Brain microvascular endothelial cell (primary cell): ENCODE measurements around the gene TNNI2.

ENCODE experiments used
- DNase-seq: peaks from one replicate; pipeline ENCODE4 v3.0.0-alpha.2; 2020
- H3K27ac ChIP-seq: fragments of 250-450 bp; sonication (Bioruptor Pico); 2 replicates; pipeline ENCODE4 v1.5.1; 2020; ENCODE audit warnings: mild to moderate bottlenecking, moderate library complexity
- H3K27me3 ChIP-seq: fragments of 250-450 bp; sonication (Bioruptor Pico); replicated peaks from 2 replicates; pipeline ENCODE4 v1.5.1; 2020; ENCODE audit warnings: mild to moderate bottlenecking
- H3K36me3 ChIP-seq: fragments of 250-450 bp; sonication (Bioruptor Pico); replicated peaks from 2 replicates; pipeline ENCODE4 v1.5.1; 2020; ENCODE audit warnings: mild to moderate bottlenecking
- H3K4me3 ChIP-seq: 2 replicates; pipeline ENCODE4 v1.5.1; 2011; ENCODE audit warnings: low read depth, mild to moderate bottlenecking, control low read depth, low read length, moderate library complexity
- in situ Hi-C: cut with HindIII; loops from 2 replicates; pipeline ENCODE4 v1.10.0; 2017; ENCODE audit warnings: low sequenced_read_pairs, low pct_ligation_motif_present
- TF ChIP-seq, protein P1 (sequence below): IDR thresholded peaks from 2 replicates; pipeline ENCODE4 v1.5.1; 2011; ENCODE audit warnings: low read depth, mild to moderate bottlenecking, moderate library complexity, low read length, control low read depth, inconsistent platforms; ENCODE audit errors: missing control alignments

Gene TNNI2

DNA sequence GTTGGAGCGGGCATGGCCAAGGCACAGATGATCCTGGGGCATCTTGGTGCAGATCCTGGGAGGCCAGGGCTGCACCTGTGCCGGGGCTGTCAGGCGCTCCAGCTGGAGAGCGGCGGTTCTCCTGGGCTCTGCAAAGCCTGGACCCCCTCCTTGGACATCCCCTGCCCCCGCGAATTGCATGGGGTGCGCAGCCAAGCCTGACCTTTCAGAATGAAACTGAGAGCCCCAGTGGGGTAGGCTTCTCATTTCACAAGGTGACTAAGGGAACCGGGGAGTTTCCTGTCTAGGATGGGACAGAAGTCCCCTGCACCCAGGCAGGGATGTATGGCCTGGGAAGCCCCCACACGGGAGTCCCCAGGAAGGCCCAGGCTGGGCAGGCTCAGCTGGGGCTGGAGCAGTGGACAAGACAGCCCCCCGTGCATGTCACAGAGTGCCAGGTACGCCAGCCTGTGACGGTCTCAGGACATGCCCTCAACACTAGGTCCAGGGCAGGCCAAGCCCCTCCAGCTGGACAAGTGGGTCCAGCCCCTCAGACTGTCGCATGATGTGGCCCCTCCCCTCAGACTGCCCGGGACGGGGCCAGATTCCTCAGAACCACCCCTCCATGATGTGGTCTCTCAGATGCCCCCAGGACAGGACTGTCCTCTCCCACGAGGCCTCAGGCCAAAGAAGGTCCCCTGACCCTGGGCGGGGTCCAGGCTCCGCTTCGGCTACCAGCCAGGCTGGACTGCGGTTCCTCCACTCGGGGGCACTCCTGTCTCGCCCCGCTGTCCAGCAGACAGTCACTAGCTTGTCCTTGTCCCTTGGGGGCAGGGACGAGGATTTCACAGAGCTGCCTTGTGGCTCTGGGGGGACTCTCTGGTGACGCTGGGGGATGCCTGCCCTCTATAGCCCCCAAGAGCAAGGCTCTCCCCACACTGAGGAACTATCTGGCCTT, 16.4 kb downstream of the TNNI2 start:
- no peak for DNase-seq
- Histone ChIP-seq H3K4me3 (no peak overlapping the region), H3K36me3 (no peaks in the 10 kb centered on the region), H3K27ac (no peak overlapping the region), H3K27me3 (no peaks in the 10 kb centered on the region)
- TF ChIP-seq, protein P1, sequence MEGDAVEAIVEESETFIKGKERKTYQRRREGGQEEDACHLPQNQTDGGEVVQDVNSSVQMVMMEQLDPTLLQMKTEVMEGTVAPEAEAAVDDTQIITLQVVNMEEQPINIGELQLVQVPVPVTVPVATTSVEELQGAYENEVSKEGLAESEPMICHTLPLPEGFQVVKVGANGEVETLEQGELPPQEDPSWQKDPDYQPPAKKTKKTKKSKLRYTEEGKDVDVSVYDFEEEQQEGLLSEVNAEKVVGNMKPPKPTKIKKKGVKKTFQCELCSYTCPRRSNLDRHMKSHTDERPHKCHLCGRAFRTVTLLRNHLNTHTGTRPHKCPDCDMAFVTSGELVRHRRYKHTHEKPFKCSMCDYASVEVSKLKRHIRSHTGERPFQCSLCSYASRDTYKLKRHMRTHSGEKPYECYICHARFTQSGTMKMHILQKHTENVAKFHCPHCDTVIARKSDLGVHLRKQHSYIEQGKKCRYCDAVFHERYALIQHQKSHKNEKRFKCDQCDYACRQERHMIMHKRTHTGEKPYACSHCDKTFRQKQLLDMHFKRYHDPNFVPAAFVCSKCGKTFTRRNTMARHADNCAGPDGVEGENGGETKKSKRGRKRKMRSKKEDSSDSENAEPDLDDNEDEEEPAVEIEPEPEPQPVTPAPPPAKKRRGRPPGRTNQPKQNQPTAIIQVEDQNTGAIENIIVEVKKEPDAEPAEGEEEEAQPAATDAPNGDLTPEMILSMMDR, result no peak
- in situ Hi-C loops, result no loop called here

DNA sequence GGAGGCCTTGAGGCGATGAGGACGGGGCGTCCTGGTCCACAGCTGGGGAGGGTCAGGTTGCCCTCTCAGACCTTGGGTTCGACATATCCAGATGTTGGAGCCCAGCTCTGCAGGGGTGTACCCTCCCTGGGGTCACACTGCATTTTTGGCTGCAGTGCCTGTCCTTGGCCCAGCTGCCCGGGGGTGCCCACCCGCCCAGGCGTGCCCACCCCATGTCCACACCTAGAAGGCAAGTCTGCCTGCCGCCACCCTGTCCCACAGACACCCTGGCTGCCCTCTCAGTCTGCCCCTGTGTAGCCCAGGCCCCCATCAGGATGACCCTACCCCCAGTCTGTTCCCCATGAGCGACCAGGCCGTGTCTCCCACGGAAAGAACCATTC, 17.1 kb downstream of the TNNI2 start:
- TF ChIP-seq, protein P1, result no peak
- H3K27ac ChIP-seq, result no peak overlapping the region
- H3K27me3 ChIP-seq, result no peaks in the 10 kb centered on the region
- in situ Hi-C loops, result no loop called here
- no peak for DNase-seq
- H3K36me3 ChIP-seq, result no peaks in the 10 kb centered on the region
- no peak overlapping the region for H3K4me3 ChIP-seq

DNA sequence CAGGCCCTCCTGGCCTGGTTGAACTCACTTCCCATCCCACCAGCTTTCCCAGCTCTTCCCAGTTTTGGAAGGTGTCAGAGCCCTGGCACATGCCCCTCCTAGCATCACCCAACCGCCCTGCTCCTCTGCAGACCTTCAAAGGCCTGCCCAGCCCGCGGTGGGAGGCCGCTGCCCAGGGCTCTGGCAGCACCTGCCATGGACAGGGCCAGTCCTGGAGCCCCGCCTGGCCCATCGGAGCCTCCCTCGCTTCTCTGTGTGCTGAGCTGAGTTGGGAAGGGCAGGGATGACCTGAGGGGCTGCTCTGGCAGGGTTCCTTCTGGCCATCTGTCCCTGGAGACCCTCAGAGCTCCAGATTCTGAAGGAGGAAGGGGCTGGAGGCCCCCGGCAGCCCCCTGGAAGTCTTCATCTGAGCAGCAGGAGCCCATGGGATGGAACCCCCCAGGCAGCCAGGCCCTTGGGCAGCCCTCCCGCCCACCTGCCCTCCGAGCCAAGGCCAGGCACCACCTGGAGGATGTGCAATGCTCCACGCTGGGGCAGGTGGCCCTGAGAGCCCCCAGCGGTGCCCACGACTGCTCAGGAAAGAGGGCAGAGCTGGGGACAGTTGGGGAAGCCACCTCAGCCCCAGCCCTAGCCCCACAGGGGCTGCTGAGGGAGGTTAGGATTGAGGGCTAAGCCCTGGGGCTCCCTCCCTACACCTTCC, 17.7 kb downstream of the TNNI2 start:
- no peak overlapping the region for H3K4me3 ChIP-seq
- H3K27ac ChIP-seq, result no peak overlapping the region
- TF ChIP-seq, protein P1, result no peak
- H3K36me3 ChIP-seq, result no peaks in the 10 kb centered on the region
- in situ Hi-C loops, result no loop called here
- DNase-seq, result no peak
- no peaks in the 10 kb centered on the region for H3K27me3 ChIP-seq

DNA sequence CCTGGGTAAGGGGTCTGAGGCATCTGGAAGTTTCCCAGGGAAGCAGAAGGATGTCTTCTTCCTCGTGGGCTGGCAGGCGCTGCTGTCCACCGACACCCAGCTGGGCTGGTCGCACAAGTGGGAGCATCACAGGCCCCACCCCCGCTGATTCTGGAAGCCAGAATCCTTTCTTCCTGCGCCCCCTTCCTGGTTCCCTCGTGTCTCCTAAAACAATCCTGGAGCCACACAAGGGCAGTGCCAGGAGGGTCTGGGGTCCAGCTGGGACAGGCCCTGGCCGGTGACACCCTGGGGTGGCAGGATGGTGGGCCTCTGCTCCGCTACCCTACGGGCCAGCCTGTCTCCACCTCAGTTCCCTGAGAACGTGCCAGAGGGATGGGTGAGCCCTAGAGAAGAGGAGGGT, 18.3 kb downstream of the TNNI2 start:
- TF ChIP-seq, protein P1, result no peak
- Histone ChIP-seq H3K27me3 (no peaks in the 10 kb centered on the region), H3K27ac (no peak overlapping the region), H3K36me3 (no peaks in the 10 kb centered on the region), H3K4me3 (no peak overlapping the region)
- no peak for DNase-seq
- in situ Hi-C loops, result no loop called here

DNA sequence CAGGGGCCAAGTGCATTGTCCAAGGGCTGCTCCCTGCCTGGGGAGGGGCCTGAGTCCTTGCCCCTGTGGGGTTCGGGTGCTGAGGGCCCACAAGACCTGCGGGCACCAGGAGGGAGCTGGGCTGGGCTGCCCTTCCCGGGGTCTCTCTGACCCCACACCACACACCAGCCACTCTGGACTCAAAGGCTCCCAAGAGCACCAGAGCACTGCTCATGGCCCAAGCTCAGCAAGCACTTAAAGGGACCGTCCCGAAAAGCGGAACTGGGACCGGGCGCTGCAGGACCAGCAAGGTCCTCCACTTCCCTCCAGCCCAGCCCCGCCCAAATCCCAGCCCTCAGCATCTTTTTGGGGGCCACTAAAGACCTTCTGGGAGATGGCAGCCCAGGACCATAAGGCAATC, 19.4 kb downstream of the TNNI2 start:
- H3K4me3 ChIP-seq, result no peak overlapping the region
- no peak for DNase-seq
- H3K36me3 ChIP-seq, result no peaks in the 10 kb centered on the region
- in situ Hi-C loops, result no loop called here
- H3K27me3 ChIP-seq, result no peaks in the 10 kb centered on the region
- no peak overlapping the region for H3K27ac ChIP-seq
- TF ChIP-seq, protein P1, result no peak
